Smooth muscle cell (in vitro differentiated cells): ENCODE data around the gene SLC9A4. TPM values are rescaled to one million over a fixed set of nuclear protein-coding genes. Genes with fewer than 3 reads are reported as not detected.

Experiments
- DNase-seq: peaks from one replicate; lab custom pipeline; 2025; ENCODE audit not compliant: unreplicated experiment; lab: John Stamatoyannopoulos, UW
- H2AFZ ChIP-seq: fragments of 200-600 bp; sonication (generic); 2 replicates; pipeline ENCODE4 v1.6.0; 2016; ENCODE audit warnings: antibody characterized with exemption, low read depth, mild to moderate bottlenecking
- H3F3A ChIP-seq: fragments of 200-600 bp; sonication (generic); 2 replicates; pipeline ENCODE4 v1.6.0; 2017; ENCODE audit warnings: antibody characterized with exemption, low read depth
- H3K27ac ChIP-seq: fragments of 200-600 bp; sonication (generic); 2 replicates; pipeline ENCODE4 v1.5.1; 2016; ENCODE audit warnings: low read depth, mild to moderate bottlenecking
- H3K27me3 ChIP-seq: fragments of 200-600 bp; sonication (generic); 2 replicates; pipeline ENCODE4 v1.6.1; 2016; ENCODE audit warnings: low read depth, mild to moderate bottlenecking
- H3K36me3 ChIP-seq: fragments of 200-600 bp; sonication (generic); 2 replicates; pipeline ENCODE4 v1.5.1; 2016; ENCODE audit warnings: low read depth
- H3K4me1 ChIP-seq: fragments of 200-600 bp; sonication (generic); 2 replicates; pipeline ENCODE4 v1.5.1; 2016; ENCODE audit warnings: low read depth
- H3K4me2 ChIP-seq: fragments of 200-600 bp; sonication (generic); 2 replicates; pipeline ENCODE4 v1.6.0; 2016; ENCODE audit warnings: mild to moderate bottlenecking
- H3K4me3 ChIP-seq: fragments of 200-600 bp; sonication (generic); 2 replicates; pipeline ENCODE4 v1.5.1; 2016; ENCODE audit warnings: mild to moderate bottlenecking
- H3K79me2 ChIP-seq: fragments of 200-600 bp; sonication (generic); 2 replicates; pipeline ENCODE4 v1.6.0; 2016; ENCODE audit warnings: low read depth, mild to moderate bottlenecking
- H3K9ac ChIP-seq: fragments of 200-600 bp; sonication (generic); 2 replicates; pipeline ENCODE4 v1.6.0; 2016; ENCODE audit warnings: low read depth
- H3K9me3 ChIP-seq: fragments of 200-600 bp; sonication (generic); replicated peaks from 2 replicates; pipeline ENCODE4 v1.5.1; 2016; ENCODE audit warnings: low read depth
- H4K20me1 ChIP-seq: fragments of 200-600 bp; sonication (generic); 2 replicates; pipeline ENCODE4 v1.6.0; 2016; ENCODE audit warnings: low read depth
- WGBS: methylation state at CpG from one replicate; pipeline ENCODE4 v1.1.7; 2016; ENCODE audit warnings: low lambda C conversion rate; 5-methylcytosine and 5-hydroxymethylcytosine counted together
- polyA plus RNA-seq: library from polyadenylated mRNA; unstranded; fragments of >200 nt; fragmentation: Nextera tagmentation; extraction: Ambion mirVana; gene quantifications from 2 replicates; pipeline ENCODE4 v1.2.1, GENCODE V29; 2016
- total RNA-seq: library from RNA; depleted of rRNA; stranded (reverse); fragments of >200 nt; gene quantifications from 2 replicates; pipeline ENCODE4 v1.2.3, GENCODE V29; 2014
- TF ChIP-seq, protein P1 (sequence below): fragments of 200-600 bp; sonication (generic); IDR thresholded peaks from 2 replicates; pipeline ENCODE4 v1.5.1; 2017; ENCODE audit warnings: borderline replicate concordance, mild to moderate bottlenecking, antibody characterized with exemption; ENCODE audit not compliant: insufficient read depth, poor library complexity, severe bottlenecking

SLC9A4 gene
- total and polyA plus RNA-seq, 2 experiments from 2014 or later, result not detected

DNA sequence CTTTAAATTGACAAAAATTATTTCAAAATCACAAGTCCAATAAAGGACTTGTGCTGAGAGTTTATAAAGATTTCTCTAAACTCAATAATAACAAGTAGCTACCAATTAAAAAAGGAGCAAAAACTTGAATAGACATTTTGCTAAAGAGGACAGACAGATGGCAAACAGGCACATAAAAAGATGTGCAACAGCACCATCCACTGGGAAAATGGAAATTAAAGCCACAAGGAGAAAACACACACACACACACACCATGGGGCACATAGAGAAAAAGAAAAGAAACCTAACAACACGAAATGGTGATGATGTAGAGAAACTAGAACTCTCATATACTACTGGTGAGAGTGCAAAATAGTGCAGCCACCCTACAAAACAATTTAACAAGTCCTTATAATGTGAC lies 12.6 kb upstream of the SLC9A4 start:
- TF ChIP-seq, protein P1, sequence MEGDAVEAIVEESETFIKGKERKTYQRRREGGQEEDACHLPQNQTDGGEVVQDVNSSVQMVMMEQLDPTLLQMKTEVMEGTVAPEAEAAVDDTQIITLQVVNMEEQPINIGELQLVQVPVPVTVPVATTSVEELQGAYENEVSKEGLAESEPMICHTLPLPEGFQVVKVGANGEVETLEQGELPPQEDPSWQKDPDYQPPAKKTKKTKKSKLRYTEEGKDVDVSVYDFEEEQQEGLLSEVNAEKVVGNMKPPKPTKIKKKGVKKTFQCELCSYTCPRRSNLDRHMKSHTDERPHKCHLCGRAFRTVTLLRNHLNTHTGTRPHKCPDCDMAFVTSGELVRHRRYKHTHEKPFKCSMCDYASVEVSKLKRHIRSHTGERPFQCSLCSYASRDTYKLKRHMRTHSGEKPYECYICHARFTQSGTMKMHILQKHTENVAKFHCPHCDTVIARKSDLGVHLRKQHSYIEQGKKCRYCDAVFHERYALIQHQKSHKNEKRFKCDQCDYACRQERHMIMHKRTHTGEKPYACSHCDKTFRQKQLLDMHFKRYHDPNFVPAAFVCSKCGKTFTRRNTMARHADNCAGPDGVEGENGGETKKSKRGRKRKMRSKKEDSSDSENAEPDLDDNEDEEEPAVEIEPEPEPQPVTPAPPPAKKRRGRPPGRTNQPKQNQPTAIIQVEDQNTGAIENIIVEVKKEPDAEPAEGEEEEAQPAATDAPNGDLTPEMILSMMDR, result no peak
- H3K79me2 ChIP-seq, result no peaks in the 10 kb centered on the region
- H3K9ac ChIP-seq, result no peak overlapping the region
- H2AFZ ChIP-seq, result no peak overlapping the region
- H3K27me3 ChIP-seq, result peaks cover 33% of the 10 kb centered on the region
- 62% methylated on average over 1 of the region's 1 CpG for WGBS
- DNase-seq, result no peak
- H3K4me1 ChIP-seq, result no peaks in the 10 kb centered on the region
- no peaks in the 10 kb centered on the region for H3K9me3 ChIP-seq
- H3F3A ChIP-seq, result no peaks in the 10 kb centered on the region
- no peak overlapping the region for H3K27ac ChIP-seq
- H3K4me2 ChIP-seq, result no peak overlapping the region
- no peaks in the 10 kb centered on the region for H4K20me1 ChIP-seq
- no peaks in the 10 kb centered on the region for H3K36me3 ChIP-seq
- H3K4me3 ChIP-seq, result no peak overlapping the region

DNA sequence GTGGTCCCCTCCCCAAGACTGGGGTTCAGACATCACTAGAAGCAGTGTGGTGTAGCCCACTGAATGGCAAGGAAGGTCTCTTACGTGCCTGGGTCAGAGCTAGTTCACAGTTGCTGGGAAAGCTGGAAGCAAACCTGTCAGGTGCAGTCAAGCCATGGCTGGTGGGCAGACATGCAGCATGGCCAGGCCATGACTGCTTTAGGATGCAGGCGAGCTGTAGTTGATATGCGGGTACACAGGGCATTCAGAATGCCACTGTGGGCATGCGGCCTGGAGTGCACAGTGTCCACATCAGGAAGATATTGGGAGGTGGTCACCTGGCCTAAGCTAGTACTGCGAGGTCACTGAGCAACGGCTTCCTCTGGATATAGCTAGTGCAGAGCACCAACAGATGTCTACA lies 11.8 kb upstream of the SLC9A4 start:
- WGBS, result 89% methylated on average over 6 of the region's 6 CpGs

DNA sequence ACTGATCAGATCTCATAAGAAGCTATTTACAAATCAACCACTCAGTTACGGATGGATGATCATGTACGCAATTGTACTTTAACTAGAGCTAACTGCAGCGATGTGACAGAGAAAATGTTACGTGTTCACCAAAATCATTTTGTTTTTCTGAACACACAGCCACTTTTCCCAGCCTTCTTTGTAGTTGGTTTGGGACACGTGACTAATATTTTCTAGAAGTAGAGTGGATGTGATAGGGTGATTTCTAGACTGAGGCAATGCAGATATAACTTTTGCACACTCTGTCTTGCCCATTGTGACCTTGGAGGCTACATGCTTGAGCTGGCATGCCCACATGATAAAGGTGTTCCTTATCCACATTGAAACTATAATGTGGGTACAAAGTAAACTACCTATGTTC lies 9.9 kb upstream of the SLC9A4 start:
- no peaks in the 10 kb centered on the region for H3K9me3 ChIP-seq
- no peak overlapping the region for H3K27ac ChIP-seq
- 94% methylated on average over 5 of the region's 5 CpGs for WGBS
- H4K20me1 ChIP-seq, result no peaks in the 10 kb centered on the region
- no peak overlapping the region for H3K9ac ChIP-seq
- no peak overlapping the region for H2AFZ ChIP-seq
- no peaks in the 10 kb centered on the region for H3K4me1 ChIP-seq
- TF ChIP-seq, protein P1, result no peak
- no peak overlapping the region for H3K4me2 ChIP-seq
- H3K36me3 ChIP-seq, result no peaks in the 10 kb centered on the region
- H3K27me3 ChIP-seq, result peaks cover 33% of the 10 kb centered on the region
- no peak overlapping the region for H3K4me3 ChIP-seq
- no peaks in the 10 kb centered on the region for H3K79me2 ChIP-seq
- H3F3A ChIP-seq, result no peaks in the 10 kb centered on the region
- no peak for DNase-seq

More for the DNA sequence above, 11.8 kb upstream of the SLC9A4 start:
- DNase-seq, result no peak
- Histone ChIP-seq H3K4me3 (no peak overlapping the region), H3K4me2 (no peak overlapping the region), H3K79me2 (no peaks in the 10 kb centered on the region), H3K36me3 (no peaks in the 10 kb centered on the region), H3K9ac (no peak overlapping the region), H3K9me3 (no peaks in the 10 kb centered on the region), H3K27me3 (peaks cover 33% of the 10 kb centered on the region), H3F3A (no peaks in the 10 kb centered on the region), H2AFZ (no peak overlapping the region), H3K27ac (no peak overlapping the region), H3K4me1 (no peaks in the 10 kb centered on the region), H4K20me1 (no peaks in the 10 kb centered on the region)
- TF ChIP-seq, protein P1, result no peak

DNA sequence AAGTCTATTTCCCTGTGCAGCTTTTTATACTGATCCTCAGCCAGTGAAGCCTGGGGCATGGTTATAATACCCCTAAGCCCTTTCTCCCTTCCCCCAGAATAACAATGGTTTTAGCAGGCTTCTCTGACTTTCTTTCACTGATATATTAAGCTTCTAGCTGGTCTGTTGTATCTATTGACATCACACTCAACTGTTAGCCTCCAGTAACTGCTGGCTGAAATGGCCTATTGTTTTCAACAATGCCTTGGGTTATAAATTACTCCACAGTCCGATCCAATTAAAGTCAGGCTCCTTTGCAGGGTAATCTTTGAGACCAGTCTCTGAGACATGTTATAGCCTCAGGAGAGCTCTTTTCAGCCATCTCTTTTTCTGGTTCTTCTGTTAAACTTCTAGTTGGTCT lies 2.9 kb upstream of the SLC9A4 start:
- H3K4me1 ChIP-seq, result no peaks in the 10 kb centered on the region
- no peaks in the 10 kb centered on the region for H3F3A ChIP-seq
- no peaks in the 10 kb centered on the region for H4K20me1 ChIP-seq
- H3K36me3 ChIP-seq, result no peaks in the 10 kb centered on the region
- 79% methylated on average over 1 of the region's 1 CpG for WGBS
- TF ChIP-seq, protein P1, result no peak
- DNase-seq, result no peak
- no peak overlapping the region for H3K9ac ChIP-seq
- no peaks in the 10 kb centered on the region for H3K27me3 ChIP-seq
- H3K79me2 ChIP-seq, result no peaks in the 10 kb centered on the region
- no peak overlapping the region for H3K4me2 ChIP-seq
- H3K27ac ChIP-seq, result no peak overlapping the region
- peaks cover 9% of the 10 kb centered on the region for H3K9me3 ChIP-seq
- no peak overlapping the region for H2AFZ ChIP-seq
- H3K4me3 ChIP-seq, result no peak overlapping the region
